NK-92 (cell line): ENCODE results near the gene CYB5D1.
"Not testable (repeated sequence)": the region's sequence is repeated elsewhere in the genome, so short reads cannot be mapped to it uniquely, and the experiment has no call there.

Experiments used
- DNase-seq: peaks from one replicate; lab custom pipeline; 2025; ENCODE audit not compliant: unreplicated experiment; lab: John Stamatoyannopoulos, UW

The CYB5D1 gene

GRCh38 chr17:7857713-7858521, at the start of gene CYB5D1:
CYB5D1 (plus strand) TSS chr17:7858003; CDS start chr17:7858135, 132 bp downstream.
- no peak for DNase-seq

GRCh38 chr17:7809086-7809790, 48.6 kb upstream of the CYB5D1 start:
- no peak for DNase-seq

GRCh38 chr17:7809791-7810343, 47.9 kb upstream of the CYB5D1 start:
- not testable (repeated sequence) for DNase-seq

- no peak for DNase-seq
Observed at GRCh38 chr17:7811251-7811650, 46.6 kb upstream of the CYB5D1 start.

- no peak for DNase-seq
Observed at GRCh38 chr17:7814969-7815368, 42.8 kb upstream of the CYB5D1 start.

GRCh38 chr17:7816926-7817642, 40.7 kb upstream of the CYB5D1 start:
- DNase-seq = no peak

- DNase-seq = no peak
Observed at GRCh38 chr17:7817643-7817964, 40.2 kb upstream of the CYB5D1 start.

- no peak for DNase-seq
Observed at GRCh38 chr17:7818026-7818425, 39.8 kb upstream of the CYB5D1 start.

GRCh38 chr17:7818746-7819645, 38.8 kb upstream of the CYB5D1 start:
- no peak for DNase-seq

GRCh38 chr17:7820231-7820630, 37.6 kb upstream of the CYB5D1 start:
- no peak for DNase-seq

- DNase-seq = no peak
Observed at GRCh38 chr17:7822126-7822525, 35.7 kb upstream of the CYB5D1 start.

- DNase-seq = no peak
Observed at GRCh38 chr17:7823581-7824001, 34.2 kb upstream of the CYB5D1 start.

GRCh38 chr17:7824021-7824924, 33.5 kb upstream of the CYB5D1 start:
- DNase-seq = no peak

- DNase-seq = no peak
Observed at GRCh38 chr17:7825206-7825990, 32.4 kb upstream of the CYB5D1 start.

GRCh38 chr17:7830616-7831015, 27.2 kb upstream of the CYB5D1 start:
- no peak for DNase-seq

- no peak for DNase-seq
Observed at GRCh38 chr17:7831233-7831632, 26.6 kb upstream of the CYB5D1 start.

GRCh38 chr17:7832431-7832830, 25.4 kb upstream of the CYB5D1 start:
- no peak for DNase-seq

- no peak for DNase-seq
Observed at GRCh38 chr17:7833011-7833794, 24.6 kb upstream of the CYB5D1 start.
